Measurements from ENCODE around the gene GTPBP3.

DNA sequence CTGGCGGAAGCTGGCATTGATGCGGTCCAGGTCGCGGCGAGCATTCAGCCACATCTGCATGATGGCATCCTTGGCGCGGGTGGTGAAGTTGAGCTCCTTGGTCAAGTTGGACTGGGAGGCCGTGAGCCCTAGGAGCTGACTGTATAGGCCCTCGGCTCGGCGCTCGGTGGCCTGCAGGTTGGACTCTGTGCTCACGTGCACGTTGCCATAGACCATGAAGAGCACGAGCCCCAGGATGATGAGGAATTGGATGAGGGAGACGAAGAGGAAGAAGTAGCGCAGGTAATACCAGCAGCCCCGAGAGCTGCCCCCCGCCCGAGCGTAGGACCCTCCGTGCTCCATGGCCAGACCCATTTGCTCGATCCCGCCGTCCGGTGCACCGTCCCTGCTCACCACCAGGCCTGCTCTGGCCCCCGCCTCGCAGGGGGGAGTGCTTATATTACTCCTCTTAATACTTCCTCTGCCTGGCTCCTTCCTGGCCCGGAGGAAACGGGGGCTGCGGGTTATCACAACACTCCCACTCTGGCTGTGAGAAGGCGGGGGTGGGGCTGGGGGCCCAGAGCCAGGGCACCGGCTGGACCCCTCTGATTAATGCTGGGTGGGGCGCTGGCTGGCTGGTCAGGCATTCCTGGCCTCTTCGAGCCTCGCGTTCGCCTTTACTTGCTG is 39.7 kb downstream of the GTPBP3 start, which contains the start of gene PLVAP:
- TF ChIP-seq EZH2 (IDR thresholded peaks at IDR 0.05) (no peak), POLR2AphosphoS5 (IDR thresholded peaks at IDR 0.05; ENCODE audit: borderline replicate concordance, low read depth, low read length) (no peak), FOXP2 (optimal IDR thresholded peaks at IDR 0.05; ENCODE audit: control extremely low read depth, extremely low read length, insufficient read depth) (no peak)
